ENCODE results near the gene NES.
A peak's percentile ranks its signal among the peaks of the same experiment; 100 is the strongest.

Gene NES

DNA sequence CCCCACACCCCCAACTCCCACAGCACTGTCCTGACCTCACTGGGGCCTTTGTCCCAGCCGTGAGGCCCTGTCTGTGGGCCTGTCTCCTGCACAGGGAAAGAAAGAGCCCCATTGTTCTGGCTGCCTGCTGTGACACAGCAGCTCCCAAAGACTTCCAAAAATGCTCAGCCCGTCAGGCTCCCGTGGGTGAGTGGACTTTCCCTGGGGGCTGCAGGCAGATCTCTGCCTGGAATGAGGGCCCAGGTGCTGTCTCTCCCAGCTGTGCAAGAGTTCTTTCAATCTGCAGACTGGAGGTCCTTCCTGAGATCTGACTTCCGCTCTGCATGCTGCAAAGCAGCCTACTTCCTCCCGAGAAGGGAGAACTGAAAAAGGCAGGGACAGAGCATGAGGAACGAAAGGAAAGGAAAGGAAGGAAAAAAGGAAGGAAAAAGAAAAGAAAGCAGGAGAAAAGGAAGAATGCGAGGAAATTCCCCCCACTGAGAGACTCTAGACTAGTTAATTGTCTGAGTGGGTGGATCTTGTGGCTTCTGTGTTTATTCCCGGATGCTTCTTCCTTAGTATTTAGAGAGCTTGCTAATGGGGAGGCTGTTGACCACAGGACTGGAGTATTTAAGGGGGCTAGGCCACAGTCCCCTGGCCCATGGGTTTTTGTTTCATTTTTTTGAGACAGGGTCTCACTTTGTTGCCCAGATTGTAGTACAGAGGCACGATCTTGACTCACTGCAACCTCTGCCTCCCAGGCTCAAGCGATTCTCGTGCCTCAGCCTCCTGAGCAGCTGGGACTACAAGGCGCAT lies 15.0 kb downstream of the NES start:
- no peak for DNase-seq (ENCODE audit: low spot score)

DNA sequence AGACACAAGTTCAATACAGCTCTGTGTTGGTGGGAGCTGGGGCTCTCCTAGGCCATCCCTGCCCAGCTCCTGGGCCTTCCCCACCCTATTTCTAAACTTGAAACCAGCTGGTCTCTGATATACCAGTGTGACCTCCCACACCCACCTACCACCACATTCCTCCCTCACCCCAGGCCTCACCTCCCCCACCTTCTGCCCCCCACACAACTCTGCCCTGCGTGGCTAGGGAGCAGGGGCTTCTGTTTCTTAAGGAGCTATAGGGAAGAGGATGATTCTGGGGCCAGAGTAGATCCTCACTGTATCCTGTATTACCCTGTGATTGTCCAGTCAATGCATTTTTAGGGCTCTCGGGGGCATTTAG lies 16.5 kb downstream of the NES start:
- DNase-seq (ENCODE audit: low spot score) = no peak

DNA sequence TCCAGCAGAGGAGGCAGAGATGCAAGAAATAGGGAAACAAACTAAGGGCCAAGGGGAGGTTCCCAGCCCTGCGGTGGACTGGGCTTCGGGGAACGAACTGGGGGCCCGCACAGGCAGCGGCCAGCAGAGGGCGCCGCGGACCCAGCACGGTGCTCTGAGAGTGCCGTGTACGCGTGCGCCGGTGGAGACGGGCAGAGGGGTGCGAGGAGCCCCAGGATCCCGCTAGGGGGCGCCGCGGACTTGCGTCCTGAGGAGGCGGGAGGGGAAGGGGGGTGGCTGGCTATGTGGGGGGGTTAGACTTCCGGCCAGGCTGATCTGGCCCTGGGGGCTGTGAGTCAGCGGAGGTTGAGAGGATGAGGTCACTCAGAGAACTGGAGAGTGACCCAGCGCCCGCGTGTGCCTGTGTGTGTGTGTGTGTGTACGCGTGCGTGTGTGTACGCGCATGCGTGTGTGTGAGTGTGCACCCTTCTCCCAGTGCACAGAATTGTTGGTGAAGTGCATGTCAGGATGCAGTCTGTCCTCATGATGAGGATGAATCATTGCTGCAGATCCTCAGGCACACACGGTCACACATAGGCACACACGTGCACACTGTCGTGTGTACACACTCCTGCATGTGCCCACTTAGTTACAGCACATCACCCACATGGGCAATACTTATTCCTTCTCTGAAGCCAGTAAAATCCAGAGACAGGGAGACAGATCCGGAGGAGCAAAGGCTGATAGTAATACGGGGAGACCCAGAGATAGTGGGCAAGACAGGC lies 17.0 kb downstream of the NES start:
- peak; percentile 90 for DNase-seq (ENCODE audit: low spot score)

DNA sequence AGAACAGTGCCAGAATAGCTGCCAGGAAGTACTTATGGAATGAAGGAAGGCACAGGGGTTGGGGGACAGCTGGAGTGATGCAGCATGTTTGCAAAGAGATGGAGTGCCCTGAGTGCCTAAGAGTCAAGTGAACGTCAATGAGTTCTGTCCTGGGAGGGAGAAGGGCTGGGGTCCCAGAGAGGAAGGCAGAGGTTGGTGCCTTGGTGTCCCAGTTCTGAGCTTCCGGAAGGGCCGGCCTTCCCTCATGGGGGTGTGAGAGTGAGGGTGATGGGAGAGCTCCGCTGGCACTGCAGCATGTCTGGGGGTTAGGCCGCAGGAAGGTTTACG lies 17.6 kb downstream of the NES start:
- DNase-seq (ENCODE audit: low spot score) = no peak

DNA sequence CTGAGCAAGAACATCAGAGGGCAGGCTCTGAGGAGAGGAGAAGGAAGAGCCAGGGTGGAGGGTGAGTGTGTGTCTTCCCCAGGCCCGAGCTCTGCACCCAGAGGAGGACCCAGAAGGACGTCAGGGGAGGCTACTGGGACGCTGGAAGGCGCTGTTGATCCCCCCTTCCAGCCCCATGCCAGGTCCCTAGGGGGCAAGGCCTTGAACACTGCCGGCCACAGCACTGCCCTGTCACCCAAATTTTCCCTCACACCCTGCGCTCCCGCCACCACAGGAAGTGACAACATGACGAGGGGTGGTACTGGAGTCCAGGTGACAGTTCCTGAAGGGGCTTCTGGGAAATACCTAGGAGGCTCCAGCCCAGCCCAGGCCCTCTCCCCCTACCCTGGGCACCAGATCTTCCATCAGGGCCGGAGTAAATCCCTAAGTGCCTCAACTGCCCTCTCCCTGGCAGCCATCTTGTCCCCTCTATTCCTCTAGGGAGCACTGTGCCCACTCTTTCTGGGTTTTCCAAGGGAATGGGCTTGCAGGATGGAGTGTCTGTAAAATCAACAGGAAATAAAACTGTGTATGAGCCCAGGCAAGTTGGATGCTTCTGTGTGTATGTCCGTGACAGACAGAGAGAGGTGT lies 18.1 kb downstream of the NES start:
- DNase-seq (ENCODE audit: low spot score) = no peak

DNA sequence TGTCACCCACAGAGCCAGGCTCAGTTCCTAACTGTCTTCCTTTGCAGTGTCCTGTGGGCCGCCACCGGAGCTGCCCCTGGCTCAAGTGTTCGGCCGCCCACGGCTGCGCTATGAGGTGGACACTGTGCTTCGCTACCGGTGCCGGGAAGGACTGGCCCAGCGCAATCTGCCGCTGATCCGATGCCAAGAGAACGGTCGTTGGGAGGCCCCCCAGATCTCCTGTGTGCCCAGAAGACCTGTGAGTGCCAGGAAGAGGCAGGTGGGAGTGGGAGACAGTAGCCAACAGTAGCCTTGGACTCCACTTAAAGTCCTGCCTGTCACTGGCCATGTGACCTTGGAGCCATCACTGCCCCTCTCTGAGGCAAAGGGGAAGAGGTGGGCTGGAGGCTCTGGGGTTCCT lies 18.7 kb downstream of the NES start:
- no peak for DNase-seq (ENCODE audit: low spot score)

DNA sequence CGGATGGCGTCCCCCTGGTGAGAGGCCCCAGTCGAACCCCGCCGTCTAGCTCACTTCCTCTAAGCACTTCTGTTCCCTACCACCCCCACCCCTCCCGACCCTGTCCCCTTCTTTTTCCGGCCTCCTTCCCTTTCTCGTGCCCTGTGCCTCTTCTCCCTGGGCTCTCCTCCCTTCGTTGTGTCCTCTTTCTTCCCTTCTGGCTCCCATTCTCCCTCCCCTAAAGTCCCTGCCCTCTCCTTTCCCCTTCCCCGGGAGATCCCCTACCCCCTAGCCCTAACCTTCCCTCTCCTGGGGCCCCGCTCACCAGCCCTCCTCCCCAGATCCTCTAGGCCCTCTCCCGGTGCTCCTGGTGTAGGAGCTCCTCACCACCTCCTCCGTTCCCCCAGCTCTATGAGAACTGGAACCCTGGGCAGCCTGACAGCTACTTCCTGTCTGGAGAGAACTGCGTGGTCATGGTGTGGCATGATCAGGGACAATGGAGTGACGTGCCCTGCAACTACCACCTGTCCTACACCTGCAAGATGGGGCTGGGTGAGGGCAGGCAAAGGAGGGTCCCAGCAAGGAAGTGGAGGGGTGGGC lies 19.4 kb downstream of the NES start:
- DNase-seq (ENCODE audit: low spot score) = no peak

DNA sequence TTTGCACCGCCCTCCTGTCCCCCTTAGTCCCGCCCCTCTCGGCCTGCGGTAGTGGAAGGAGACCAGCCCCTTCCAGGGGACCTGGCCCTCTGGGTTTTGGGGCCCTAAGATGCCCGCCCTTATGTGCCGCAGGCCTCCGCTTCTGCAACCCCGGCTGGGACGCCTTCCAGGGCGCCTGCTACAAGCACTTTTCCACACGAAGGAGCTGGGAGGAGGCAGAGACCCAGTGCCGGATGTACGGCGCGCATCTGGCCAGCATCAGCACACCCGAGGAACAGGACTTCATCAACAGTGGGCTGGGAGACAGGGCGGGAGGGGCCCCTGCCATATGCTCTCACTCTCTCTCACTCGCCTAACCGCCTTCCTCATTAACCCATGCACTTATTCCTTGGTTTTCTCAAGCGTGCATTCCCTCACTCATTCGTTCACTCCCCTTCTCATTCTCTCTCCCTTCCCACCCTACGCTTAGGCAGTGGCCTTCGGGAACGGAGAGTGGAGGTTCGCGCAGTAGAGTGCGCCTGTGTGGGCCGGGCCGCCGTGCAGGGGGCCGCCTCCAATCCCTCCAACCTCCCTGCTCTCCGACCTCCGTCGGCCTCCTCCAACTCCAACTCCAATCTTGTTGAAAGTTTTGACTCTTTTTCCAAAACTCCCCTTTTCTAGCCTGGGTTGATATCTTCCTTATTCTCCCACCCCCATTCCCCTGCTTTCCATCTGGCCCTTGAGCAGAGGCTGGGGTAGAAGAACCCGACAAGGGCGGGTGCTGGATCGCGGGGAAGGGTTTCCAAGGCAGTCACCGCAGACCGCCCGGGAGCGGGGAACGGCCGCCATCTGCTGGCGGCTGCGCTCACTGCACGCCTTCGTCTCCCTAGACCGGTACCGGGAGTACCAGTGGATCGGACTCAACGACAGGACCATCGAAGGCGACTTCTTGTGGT lies 20.1 kb downstream of the NES start:
- DNase-seq (ENCODE audit: low spot score) = peak; percentile 73

DNA sequence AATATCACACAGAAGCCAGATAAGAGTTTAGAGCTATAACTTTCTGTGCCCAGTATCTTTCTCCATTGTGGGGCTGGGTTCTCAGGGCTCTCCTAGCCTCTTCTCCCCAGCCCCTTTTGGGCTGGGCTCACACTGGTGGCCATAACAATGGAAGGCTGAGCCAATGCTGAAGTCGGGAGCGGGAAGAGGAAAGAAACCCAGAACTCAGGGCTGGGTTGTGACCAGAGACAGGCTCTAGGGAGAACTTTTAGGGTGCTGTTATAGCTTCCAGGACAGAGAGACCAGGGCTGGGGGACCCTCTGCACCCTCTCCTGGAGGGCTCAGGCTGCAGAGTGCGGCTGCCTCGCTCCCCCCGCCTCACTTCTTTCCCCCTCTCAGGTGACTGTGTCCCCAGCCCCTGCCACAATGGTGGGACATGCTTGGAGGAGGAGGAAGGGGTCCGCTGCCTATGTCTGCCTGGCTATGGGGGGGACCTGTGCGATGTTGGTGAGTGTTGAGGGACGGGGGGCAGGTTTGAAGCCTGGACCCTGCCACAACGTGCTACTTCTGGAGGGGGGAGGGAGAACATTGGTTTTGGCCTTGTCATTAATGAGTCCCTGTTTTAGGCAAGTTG lies 21.2 kb downstream of the NES start:
- DNase-seq (ENCODE audit: low spot score) = no peak

DNA sequence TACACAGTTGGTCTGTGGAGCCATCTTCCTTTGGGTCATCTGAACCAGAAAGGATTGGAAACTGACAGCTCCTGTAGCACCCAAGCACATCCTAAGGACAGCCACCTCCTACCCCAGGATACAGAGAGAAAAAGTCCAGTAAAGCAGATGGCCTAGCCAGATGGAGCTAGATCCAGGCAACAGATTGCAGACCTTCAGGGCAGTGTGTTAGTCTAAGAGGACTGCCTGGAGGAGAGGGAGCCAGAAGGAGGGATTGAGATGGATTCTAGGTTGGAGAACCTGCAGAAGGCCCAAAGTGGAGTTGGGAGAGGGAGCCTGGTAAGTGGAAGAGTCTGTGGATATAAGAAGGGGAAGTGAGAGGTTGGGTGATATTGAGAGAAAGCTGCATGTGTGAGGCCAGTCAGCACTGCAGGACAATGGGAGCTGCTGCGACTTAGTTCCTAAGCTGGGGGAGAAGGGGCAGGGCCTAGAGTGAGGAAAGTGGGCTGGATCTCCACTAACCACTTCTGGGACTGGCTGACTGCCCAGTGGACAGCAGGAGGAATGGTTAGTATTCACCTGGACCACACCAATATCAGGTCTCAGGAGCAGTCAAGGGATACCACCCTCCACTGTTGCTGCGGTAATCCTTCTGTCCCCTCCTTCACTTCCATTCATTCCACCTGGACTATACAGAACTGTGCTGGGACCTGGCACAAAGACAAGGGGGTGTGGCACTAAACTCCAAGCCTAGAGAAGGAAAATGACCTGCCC lies 21.9 kb downstream of the NES start:
- no peak for DNase-seq (ENCODE audit: low spot score)

DNA sequence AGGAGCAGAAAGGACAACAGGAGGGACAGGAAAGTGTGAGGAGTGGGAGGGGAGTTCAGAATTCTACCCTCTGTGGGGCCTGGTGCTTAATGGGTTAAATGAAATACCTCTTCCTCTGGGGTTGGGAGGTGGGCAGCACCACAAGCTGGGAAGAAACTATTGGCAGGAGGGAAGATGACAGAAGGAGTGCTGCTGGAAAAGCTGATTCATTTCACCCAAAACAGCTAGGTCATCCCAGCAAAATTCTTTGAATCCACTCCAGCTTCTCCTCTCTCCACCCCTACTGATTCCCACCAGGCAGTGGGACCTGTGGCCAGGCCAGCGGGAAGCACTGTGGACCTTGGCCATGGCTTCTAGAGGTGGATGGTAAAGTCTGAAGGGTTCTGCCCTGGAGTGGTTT lies 22.5 kb downstream of the NES start:
- no peak for DNase-seq (ENCODE audit: low spot score)

DNA sequence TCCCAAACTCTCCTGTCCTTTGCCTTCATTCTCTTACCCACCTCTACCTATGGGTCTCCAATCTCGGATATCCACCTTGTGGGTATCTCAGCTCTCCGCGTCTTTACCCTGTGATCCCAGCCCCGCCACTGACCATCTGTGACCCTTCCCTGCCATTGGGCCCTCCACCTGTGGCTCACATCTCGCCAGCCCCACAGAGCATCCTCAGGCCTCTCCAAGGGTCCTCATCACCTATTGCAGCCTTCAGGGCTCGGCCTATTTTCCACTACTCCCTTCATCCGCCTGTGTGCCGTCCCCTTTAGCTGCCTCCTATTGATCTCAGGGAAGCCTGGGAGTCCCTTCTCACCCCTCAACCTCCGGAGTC lies 24.2 kb downstream of the NES start:
- DNase-seq (ENCODE audit: low spot score) = no peak

DNA sequence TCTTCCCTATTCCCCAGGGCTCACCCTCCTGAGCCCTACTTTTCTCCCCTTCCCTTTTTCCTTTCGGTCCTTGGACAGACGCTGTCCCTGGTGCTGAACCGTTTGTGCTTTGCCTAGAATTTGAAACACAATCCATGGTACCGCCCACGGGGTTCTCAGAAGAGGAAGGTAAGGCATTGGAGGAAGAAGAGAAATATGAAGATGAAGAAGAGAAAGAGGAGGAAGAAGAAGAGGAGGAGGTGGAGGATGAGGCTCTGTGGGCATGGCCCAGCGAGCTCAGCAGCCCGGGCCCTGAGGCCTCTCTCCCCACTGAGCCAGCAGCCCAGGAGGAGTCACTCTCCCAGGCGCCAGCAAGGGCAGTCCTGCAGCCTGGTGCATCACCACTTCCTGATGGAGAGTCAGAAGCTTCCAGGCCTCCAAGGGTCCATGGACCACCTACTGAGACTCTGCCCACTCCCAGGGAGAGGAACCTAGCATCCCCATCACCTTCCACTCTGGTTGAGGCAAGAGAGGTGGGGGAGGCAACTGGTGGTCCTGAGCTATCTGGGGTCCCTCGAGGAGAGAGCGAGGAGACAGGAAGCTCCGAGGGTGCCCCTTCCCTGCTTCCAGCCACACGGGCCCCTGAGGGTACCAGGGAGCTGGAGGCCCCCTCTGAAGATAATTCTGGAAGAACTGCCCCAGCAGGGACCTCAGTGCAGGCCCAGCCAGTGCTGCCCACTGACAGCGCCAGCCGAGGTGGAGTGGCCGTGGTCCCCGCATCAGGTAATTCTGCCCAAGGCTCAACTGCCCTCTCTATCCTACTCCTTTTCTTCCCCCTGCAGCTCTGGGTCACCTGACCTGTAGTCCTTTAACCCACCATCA lies 24.8 kb downstream of the NES start:
- DNase-seq (ENCODE audit: low spot score) = no peak

DNA sequence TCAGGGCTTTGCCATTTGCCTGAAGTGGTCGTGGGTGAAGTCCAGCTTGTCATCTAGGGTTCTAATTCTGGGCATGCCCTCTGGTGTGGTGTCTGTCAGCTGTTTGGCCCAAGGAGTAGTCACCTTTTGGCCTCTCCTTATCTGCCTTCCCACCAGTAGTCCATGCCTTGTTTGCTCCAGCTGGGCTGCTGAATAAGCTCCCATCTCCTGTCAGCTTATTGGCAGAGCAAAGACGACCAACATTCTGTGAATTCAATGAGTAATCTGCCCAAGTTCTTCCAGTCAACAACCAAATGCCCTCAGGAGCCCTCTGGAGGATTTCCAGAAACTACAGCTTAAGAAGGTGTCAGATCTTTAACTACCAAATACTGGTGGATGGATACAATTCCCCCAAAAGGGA lies 28.3 kb downstream of the NES start:
- DNase-seq (ENCODE audit: low spot score) = no peak

DNA sequence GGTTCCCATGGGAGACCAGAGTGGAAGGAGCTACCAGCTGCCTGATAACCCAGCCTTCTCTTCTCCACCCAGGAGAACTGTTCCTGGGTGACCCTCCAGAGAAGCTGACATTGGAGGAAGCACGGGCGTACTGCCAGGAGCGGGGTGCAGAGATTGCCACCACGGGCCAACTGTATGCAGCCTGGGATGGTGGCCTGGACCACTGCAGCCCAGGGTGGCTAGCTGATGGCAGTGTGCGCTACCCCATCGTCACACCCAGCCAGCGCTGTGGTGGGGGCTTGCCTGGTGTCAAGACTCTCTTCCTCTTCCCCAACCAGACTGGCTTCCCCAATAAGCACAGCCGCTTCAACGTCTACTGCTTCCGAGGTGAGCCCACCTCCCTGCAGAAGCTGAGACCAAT lies 28.7 kb downstream of the NES start:
- DNase-seq (ENCODE audit: low spot score) = no peak

DNA sequence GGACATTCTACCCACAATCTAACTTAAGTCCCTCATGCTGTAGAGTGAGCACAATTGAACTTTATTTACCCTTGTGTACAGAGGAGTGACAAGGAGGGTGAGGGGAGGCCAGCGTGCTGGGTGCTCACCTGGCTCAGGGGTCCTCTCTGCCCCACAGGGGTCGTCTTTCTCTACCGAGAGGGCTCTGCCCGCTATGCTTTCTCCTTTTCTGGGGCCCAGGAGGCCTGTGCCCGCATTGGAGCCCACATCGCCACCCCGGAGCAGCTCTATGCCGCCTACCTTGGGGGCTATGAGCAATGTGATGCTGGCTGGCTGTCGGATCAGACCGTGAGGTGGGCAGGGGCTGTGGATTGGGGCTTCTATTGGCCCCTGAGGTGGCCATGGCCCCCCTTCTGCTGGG lies 29.9 kb downstream of the NES start:
- no peak for DNase-seq (ENCODE audit: low spot score)

DNA sequence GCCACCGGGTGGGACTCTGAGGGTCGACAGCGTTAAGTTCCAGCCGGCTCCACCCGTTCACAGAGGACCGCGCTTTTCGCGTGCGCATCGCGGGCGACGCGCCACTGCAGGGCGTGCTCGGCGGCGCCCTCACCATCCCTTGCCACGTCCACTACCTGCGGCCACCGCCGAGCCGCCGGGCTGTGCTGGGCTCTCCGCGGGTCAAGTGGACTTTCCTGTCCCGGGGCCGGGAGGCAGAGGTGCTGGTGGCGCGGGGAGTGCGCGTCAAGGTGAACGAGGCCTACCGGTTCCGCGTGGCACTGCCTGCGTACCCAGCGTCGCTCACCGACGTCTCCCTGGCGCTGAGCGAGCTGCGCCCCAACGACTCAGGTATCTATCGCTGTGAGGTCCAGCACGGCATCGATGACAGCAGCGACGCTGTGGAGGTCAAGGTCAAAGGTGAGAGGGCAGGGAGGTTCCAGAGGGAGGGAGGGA lies 30.4 kb downstream of the NES start:
- no peak for DNase-seq (ENCODE audit: low spot score)

DNA sequence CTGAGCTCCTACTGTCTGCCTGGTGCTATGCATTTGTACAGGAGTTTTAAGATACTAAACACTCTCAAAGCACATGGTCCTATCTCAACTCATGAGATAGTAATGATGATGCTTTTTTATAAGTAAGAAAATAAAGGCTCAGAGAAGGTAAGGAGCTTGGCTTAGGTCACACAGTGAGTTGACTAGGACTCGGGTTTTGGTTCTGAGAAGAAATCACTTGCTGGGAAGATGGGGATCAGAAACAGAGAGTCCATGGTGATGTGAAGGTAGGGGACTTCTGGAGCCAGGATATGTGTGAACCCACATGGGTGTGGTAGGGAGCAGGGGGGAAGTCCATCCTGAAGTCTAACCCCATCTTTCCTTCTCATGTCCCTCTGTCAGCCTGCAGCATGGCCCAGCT lies 31.5 kb downstream of the NES start:
- DNase-seq (ENCODE audit: low spot score) = no peak

DNA sequence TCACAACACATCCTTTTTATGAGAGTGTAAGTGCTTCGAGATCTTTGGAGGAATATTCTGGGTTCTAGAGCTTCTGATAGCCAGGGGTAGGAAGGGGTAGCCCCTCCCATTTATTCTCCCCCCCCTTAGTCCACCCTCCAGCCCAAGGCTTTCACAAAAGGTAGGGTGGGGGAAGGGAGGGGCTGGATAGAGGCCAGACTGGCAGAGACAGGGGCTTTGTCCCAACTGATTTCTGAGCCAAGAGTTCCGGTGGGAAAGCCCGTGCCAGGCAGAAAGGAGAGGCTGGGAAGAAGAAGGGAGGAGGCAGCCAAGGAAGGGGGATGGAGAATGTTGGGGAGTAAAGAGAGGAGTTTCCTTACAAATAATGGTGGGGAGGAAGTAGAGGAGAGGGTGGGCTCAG lies 32.2 kb downstream of the NES start:
- DNase-seq (ENCODE audit: low spot score) = no peak

DNA sequence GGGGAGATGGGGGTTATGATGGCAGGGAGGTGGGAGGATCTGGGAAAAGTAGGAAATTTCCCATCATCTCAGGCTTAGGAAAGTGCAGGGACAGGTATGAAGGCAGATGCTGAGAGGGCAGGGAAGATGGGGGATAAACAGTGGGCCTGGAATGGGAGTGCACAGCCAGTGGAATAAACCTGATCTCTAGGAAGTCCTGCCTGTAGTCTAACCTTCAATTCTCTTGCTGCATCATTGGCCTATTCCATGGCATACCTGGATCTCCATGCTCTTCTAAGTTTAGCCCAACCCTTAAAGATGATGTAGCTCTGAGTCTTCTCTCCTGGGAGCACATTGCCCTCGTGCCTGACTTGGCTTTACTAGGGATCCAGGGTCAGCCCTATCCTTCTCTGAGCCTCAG lies 32.6 kb downstream of the NES start:
- no peak for DNase-seq (ENCODE audit: low spot score)

Measured in CD4-positive, alpha-beta T cell treated with Interleukin-15 for 4 hours (primary cell).